ENCODE results near the gene SLC40A1.

SLC40A1 gene

DNA sequence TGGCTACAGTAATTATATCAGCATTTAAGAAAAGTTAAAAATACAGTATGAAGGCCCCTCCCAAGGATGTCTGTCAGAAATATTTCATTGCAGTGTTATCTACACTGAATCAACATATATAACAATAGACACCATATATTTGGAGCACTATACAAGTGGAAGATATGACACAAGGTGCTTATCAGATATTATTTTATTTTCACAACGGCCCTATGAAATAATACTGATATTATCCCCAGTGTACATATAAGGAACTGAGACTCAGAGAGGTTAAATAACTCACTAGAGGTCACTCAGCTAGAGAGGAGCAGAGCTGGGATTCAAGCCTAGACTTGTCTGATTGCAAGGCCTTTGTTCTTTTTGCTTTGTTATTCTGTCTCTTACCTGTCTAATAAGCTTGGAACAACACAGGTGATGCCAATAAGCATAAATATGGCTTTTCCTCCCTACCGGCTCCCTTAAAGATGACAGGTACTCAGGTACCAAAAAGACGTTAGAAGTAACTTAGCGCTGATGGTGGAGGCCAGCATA, 4.7 kb upstream of the SLC40A1 start:
- TF ChIP-seq TAF1 (IDR thresholded peaks at IDR 0.05; ENCODE audit: borderline replicate concordance, insufficient read depth, low read length) (no peak), POLR2AphosphoS5 (IDR thresholded peaks at IDR 0.05; ENCODE audit: low read depth, low read length) (no peak), FOXP2 (optimal IDR thresholded peaks at IDR 0.05; ENCODE audit: borderline replicate concordance, extremely low read depth, extremely low read length, insufficient read depth) (no peak), SIN3A (IDR thresholded peaks at IDR 0.05; ENCODE audit: borderline replicate concordance, insufficient read depth, low read length) (no peak)
- TF ChIP-seq, protein P1, sequence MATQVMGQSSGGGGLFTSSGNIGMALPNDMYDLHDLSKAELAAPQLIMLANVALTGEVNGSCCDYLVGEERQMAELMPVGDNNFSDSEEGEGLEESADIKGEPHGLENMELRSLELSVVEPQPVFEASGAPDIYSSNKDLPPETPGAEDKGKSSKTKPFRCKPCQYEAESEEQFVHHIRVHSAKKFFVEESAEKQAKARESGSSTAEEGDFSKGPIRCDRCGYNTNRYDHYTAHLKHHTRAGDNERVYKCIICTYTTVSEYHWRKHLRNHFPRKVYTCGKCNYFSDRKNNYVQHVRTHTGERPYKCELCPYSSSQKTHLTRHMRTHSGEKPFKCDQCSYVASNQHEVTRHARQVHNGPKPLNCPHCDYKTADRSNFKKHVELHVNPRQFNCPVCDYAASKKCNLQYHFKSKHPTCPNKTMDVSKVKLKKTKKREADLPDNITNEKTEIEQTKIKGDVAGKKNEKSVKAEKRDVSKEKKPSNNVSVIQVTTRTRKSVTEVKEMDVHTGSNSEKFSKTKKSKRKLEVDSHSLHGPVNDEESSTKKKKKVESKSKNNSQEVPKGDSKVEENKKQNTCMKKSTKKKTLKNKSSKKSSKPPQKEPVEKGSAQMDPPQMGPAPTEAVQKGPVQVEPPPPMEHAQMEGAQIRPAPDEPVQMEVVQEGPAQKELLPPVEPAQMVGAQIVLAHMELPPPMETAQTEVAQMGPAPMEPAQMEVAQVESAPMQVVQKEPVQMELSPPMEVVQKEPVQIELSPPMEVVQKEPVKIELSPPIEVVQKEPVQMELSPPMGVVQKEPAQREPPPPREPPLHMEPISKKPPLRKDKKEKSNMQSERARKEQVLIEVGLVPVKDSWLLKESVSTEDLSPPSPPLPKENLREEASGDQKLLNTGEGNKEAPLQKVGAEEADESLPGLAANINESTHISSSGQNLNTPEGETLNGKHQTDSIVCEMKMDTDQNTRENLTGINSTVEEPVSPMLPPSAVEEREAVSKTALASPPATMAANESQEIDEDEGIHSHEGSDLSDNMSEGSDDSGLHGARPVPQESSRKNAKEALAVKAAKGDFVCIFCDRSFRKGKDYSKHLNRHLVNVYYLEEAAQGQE (IDR thresholded peaks at IDR 0.05; ENCODE audit: insufficient read depth in 1 of 2, low read depth in 2 of 2, low read length in 2 of 2): no peak

DNA sequence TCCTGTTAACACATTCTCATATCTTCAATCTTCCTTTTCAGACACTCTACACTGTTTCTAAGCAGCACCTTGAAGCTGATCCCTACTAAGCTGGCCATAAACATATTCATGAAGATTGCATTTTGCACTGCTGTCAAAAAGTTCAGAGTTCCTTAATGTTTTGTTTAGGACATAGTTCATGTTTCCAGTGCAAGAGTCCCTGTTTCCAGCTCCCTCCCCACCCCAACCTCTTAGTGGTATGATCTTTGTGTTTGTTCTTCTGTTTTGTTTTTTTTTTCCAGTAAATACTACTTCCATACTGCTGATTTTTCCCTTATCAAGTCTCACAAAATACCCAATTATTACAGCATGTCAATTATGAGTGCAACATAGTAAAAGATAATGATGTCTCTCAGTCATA, 4.1 kb upstream of the SLC40A1 start:
- no peak for TF ChIP-seq FOXP2 (optimal IDR thresholded peaks at IDR 0.05; ENCODE audit: borderline replicate concordance, extremely low read depth, extremely low read length, insufficient read depth)
- no peak for TF ChIP-seq SIN3A (IDR thresholded peaks at IDR 0.05; ENCODE audit: borderline replicate concordance, insufficient read depth, low read length)
- TF ChIP-seq POLR2AphosphoS5 (IDR thresholded peaks at IDR 0.05; ENCODE audit: low read depth, low read length): no peak
- TF ChIP-seq TAF1 (IDR thresholded peaks at IDR 0.05; ENCODE audit: borderline replicate concordance, insufficient read depth, low read length): no peak
- TF ChIP-seq, protein P1 (IDR thresholded peaks at IDR 0.05; ENCODE audit: insufficient read depth in 1 of 2, low read depth in 2 of 2, low read length in 2 of 2): no peak

DNA sequence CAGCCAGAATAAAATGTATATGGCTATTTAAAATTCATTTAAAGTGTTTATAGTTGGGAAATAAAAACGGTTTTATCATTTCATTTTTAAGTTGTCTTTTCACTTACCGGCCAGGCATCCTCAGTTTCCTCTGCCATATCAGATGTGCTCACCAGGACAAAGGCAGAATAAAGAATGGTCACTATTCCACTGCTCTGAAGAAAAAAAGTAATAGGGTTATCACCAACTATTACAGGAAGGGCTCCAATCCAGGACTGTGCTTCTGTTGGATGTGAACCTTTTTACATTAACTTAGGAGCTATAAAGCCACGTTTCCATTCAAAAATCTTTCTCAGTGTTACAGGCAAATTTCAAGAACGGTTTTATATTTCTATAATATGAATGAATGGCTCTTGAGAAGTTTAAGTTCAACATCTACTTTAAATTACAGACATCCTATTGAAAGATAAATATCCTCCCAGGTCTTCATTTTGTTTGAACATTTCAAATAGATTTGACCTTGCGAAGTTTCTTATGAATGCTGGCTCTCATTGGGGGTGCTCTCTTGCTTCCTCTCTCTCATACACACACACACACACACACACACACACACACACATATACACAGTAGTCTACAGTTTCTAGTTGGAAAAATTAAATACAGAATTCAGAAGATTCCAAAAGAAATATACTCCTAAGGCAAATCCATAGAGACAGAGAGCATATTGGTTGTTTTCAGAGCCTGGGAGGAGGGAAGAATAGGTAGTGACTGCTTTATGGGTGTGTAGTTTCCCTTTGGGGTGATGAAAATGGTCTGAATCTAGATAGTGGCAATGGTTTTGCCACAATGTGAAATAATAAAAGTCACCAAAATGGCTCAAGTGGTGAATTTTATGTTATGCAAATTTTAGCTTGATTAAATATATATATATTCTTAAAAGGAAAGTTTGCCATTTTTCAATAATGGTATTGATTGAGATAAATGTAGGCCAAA, 2.9 kb upstream of the SLC40A1 start:
- TF ChIP-seq POLR2AphosphoS5 (IDR thresholded peaks at IDR 0.05; ENCODE audit: low read depth, low read length) (no peak), FOXP2 (optimal IDR thresholded peaks at IDR 0.05; ENCODE audit: borderline replicate concordance, extremely low read depth, extremely low read length, insufficient read depth) (no peak), TAF1 (IDR thresholded peaks at IDR 0.05; ENCODE audit: borderline replicate concordance, insufficient read depth, low read length) (no peak), SIN3A (IDR thresholded peaks at IDR 0.05; ENCODE audit: borderline replicate concordance, insufficient read depth, low read length) (no peak)
- TF ChIP-seq, protein P1 (IDR thresholded peaks at IDR 0.05; ENCODE audit: insufficient read depth in 1 of 2, low read depth in 2 of 2, low read length in 2 of 2): no peak

DNA sequence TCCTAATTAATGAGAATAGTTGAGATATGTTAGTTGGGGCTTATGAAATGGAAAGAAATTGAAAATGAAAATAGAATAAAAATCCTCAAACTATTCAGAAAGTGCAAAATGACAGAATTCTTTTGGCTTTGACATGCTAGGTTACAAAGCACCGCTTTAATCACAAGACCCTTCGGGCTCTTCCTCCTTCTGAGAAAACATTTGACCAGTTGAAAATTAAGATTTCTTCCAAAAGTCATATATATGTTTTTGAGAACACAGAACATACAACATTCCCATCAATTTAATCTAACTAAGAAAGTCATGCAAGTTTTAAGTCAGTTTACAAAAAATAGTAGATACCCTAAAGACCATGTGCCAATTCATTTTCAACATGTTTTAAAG, 2.2 kb upstream of the SLC40A1 start:
- TF ChIP-seq TAF1 (IDR thresholded peaks at IDR 0.05; ENCODE audit: borderline replicate concordance, insufficient read depth, low read length): no peak
- TF ChIP-seq FOXP2 (optimal IDR thresholded peaks at IDR 0.05; ENCODE audit: borderline replicate concordance, extremely low read depth, extremely low read length, insufficient read depth): no peak
- TF ChIP-seq, protein P1 (IDR thresholded peaks at IDR 0.05; ENCODE audit: insufficient read depth in 1 of 2, low read depth in 2 of 2, low read length in 2 of 2): no peak
- TF ChIP-seq SIN3A (IDR thresholded peaks at IDR 0.05; ENCODE audit: borderline replicate concordance, insufficient read depth, low read length): no peak
- no peak for TF ChIP-seq POLR2AphosphoS5 (IDR thresholded peaks at IDR 0.05; ENCODE audit: low read depth, low read length)
